GM12878 (cell line): ENCODE data around the gene OPCML.

Experiments
- BRCA1 ChIP-seq: IDR thresholded peaks from 2 replicates; pipeline ENCODE4 v1.6.1; 2011; ENCODE audit warnings: low read depth, low read length, improper control_type of control experiment
- CHD1 ChIP-seq: IDR thresholded peaks from 2 replicates; pipeline ENCODE4 v1.6.1; 2012; ENCODE audit warnings: low read depth, low read length, improper control_type of control experiment
- EP300 ChIP-seq, 2 experiments: fragments of 150-350 bp in 1 of 2; IDR thresholded peaks; 2 replicates each; pipeline ENCODE4 v1.6.1; 2011 to 2012; ENCODE audit warnings: low read depth in 2 of 2, low read length in 2 of 2, borderline replicate concordance in 1 of 2, improper control_type of control experiment in 1 of 2, inconsistent platforms in 1 of 2; ENCODE audit not compliant: control insufficient read depth in 1 of 2
- GABPA ChIP-seq: IDR thresholded peaks from 2 replicates; pipeline ENCODE4 v1.6.1; 2014; ENCODE audit warnings: antibody characterized with exemption, low read depth, mild to moderate bottlenecking, inconsistent platforms
- JUNB ChIP-seq: IDR thresholded peaks from 2 replicates; pipeline ENCODE4 v1.6.1; 2016; ENCODE audit warnings: antibody characterized with exemption, mild to moderate bottlenecking
- JUND ChIP-seq: IDR thresholded peaks from 2 replicates; pipeline ENCODE4 v1.6.1; 2012; ENCODE audit warnings: low read depth, mild to moderate bottlenecking, low read length, improper control_type of control experiment, moderate library complexity
- MEF2A ChIP-seq: IDR thresholded peaks from 2 replicates; pipeline ENCODE4 v1.6.1; 2011; ENCODE audit warnings: low read depth, mild to moderate bottlenecking, low read length, moderate library complexity; ENCODE audit not compliant: insufficient read depth
- POLR2A ChIP-seq: IDR thresholded peaks from 2 replicates; pipeline ENCODE4 v1.6.1; 2011; ENCODE audit warnings: low read depth, mild to moderate bottlenecking, low read length
- RAD21 ChIP-seq: IDR thresholded peaks from 2 replicates; pipeline ENCODE4 v1.6.1; 2011; ENCODE audit warnings: mild to moderate bottlenecking, low read depth, low read length, moderate library complexity; ENCODE audit not compliant: insufficient read depth
- TAF1 ChIP-seq: IDR thresholded peaks from 2 replicates; pipeline ENCODE4 v1.6.1; 2011; ENCODE audit warnings: mild to moderate bottlenecking, low read depth, low read length, borderline replicate concordance
- TF ChIP-seq, protein P1 (sequence below), 3 experiments: IDR thresholded peaks in 2 of 3; conservative IDR thresholded peaks in 1 of 3; 2 replicates each; pipeline ENCODE4 v1.5.1; 2011; ENCODE audit warnings: low read depth in 3 of 3, low read length in 3 of 3, mild to moderate bottlenecking in 3 of 3, control low read depth in 2 of 3, moderate library complexity in 2 of 3, inconsistent platforms in 1 of 3, mixed read lengths in 1 of 3; ENCODE audit not compliant: control insufficient read depth in 2 of 3, insufficient read depth in 1 of 3; ENCODE audit errors: extremely low read depth in 1 of 3
- TF ChIP-seq, protein P2 (sequence below): fragments of 450-650 bp; IDR thresholded peaks from 2 replicates; pipeline ENCODE4 v1.6.1; 2017; ENCODE audit warnings: antibody characterized with exemption, mild to moderate bottlenecking, moderate library complexity
- TF ChIP-seq, protein P3 (sequence below): IDR thresholded peaks from 2 replicates; pipeline ENCODE4 v1.6.1; 2012; ENCODE audit warnings: low read depth, low read length, improper control_type of control experiment

DNA sequence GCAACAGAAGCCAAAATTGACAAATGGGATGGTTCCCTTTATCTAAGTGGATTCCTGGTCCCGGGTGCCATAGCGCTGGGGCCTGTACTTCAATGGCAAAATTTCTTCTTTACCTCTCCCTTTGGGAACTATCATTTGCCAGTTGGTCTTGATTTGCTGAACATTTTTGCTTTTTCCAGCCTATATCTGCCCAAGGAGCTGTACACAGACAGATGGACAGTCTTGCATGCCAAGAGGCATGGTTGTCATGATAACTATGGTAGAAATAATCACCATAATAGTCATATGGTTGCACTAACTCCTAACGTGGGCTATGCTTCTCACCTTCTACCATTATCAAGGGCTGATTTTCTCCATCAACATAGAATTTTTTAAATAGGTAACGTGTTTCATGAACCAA lies 1030.9 kb downstream of the OPCML start:
- no peak for TF ChIP-seq TAF1
- TF ChIP-seq JUNB: no peak
- no peak for TF ChIP-seq EP300 (IDR thresholded peaks at IDR 0.05; ENCODE audit: borderline replicate concordance in 1 of 2, control insufficient read depth in 1 of 2, low read depth in 2 of 2, low read length in 2 of 2)
- TF ChIP-seq, protein P1, sequence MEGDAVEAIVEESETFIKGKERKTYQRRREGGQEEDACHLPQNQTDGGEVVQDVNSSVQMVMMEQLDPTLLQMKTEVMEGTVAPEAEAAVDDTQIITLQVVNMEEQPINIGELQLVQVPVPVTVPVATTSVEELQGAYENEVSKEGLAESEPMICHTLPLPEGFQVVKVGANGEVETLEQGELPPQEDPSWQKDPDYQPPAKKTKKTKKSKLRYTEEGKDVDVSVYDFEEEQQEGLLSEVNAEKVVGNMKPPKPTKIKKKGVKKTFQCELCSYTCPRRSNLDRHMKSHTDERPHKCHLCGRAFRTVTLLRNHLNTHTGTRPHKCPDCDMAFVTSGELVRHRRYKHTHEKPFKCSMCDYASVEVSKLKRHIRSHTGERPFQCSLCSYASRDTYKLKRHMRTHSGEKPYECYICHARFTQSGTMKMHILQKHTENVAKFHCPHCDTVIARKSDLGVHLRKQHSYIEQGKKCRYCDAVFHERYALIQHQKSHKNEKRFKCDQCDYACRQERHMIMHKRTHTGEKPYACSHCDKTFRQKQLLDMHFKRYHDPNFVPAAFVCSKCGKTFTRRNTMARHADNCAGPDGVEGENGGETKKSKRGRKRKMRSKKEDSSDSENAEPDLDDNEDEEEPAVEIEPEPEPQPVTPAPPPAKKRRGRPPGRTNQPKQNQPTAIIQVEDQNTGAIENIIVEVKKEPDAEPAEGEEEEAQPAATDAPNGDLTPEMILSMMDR (IDR thresholded peaks at IDR 0.05 in 2 of 3, conservative IDR thresholded peaks at IDR 0.05 in 1 of 3; ENCODE audit: control insufficient read depth in 2 of 3, extremely low read depth in 1 of 3, insufficient read depth in 1 of 3, low read depth in 3 of 3, low read length in 3 of 3): no peak
- TF ChIP-seq CHD1: no peak
- TF ChIP-seq GABPA: no peak
- TF ChIP-seq MEF2A: no peak
- no peak for TF ChIP-seq RAD21
- TF ChIP-seq, protein P2, sequence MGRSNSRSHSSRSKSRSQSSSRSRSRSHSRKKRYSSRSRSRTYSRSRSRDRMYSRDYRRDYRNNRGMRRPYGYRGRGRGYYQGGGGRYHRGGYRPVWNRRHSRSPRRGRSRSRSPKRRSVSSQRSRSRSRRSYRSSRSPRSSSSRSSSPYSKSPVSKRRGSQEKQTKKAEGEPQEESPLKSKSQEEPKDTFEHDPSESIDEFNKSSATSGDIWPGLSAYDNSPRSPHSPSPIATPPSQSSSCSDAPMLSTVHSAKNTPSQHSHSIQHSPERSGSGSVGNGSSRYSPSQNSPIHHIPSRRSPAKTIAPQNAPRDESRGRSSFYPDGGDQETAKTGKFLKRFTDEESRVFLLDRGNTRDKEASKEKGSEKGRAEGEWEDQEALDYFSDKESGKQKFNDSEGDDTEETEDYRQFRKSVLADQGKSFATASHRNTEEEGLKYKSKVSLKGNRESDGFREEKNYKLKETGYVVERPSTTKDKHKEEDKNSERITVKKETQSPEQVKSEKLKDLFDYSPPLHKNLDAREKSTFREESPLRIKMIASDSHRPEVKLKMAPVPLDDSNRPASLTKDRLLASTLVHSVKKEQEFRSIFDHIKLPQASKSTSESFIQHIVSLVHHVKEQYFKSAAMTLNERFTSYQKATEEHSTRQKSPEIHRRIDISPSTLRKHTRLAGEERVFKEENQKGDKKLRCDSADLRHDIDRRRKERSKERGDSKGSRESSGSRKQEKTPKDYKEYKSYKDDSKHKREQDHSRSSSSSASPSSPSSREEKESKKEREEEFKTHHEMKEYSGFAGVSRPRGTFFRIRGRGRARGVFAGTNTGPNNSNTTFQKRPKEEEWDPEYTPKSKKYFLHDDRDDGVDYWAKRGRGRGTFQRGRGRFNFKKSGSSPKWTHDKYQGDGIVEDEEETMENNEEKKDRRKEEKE: no peak
- TF ChIP-seq BRCA1: no peak
- TF ChIP-seq, protein P3, sequence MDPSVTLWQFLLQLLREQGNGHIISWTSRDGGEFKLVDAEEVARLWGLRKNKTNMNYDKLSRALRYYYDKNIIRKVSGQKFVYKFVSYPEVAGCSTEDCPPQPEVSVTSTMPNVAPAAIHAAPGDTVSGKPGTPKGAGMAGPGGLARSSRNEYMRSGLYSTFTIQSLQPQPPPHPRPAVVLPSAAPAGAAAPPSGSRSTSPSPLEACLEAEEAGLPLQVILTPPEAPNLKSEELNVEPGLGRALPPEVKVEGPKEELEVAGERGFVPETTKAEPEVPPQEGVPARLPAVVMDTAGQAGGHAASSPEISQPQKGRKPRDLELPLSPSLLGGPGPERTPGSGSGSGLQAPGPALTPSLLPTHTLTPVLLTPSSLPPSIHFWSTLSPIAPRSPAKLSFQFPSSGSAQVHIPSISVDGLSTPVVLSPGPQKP: no peak
- TF ChIP-seq JUND: no peak
- no peak for TF ChIP-seq POLR2A
